ENCODE results near the gene CYP26B1.

GRCh38 chr2:72138921-72139381 lies 8.7 kb downstream of the CYP26B1 start:
- TF ChIP-seq GATA2 (IDR thresholded peaks at IDR 0.05; ENCODE audit: low read depth, low read length) = no peak
- TF ChIP-seq GATA3 (IDR thresholded peaks at IDR 0.05; ENCODE audit: low read depth, low read length) = no peak
